Glomerular visceral epithelial cell (primary cell): ENCODE results near the gene THADA.

Experiments used
- DNase-seq: peaks from one replicate; pipeline ENCODE4 v3.0.0-alpha.2; 2016; ENCODE audit errors: extremely low spot score

THADA gene

DNA sequence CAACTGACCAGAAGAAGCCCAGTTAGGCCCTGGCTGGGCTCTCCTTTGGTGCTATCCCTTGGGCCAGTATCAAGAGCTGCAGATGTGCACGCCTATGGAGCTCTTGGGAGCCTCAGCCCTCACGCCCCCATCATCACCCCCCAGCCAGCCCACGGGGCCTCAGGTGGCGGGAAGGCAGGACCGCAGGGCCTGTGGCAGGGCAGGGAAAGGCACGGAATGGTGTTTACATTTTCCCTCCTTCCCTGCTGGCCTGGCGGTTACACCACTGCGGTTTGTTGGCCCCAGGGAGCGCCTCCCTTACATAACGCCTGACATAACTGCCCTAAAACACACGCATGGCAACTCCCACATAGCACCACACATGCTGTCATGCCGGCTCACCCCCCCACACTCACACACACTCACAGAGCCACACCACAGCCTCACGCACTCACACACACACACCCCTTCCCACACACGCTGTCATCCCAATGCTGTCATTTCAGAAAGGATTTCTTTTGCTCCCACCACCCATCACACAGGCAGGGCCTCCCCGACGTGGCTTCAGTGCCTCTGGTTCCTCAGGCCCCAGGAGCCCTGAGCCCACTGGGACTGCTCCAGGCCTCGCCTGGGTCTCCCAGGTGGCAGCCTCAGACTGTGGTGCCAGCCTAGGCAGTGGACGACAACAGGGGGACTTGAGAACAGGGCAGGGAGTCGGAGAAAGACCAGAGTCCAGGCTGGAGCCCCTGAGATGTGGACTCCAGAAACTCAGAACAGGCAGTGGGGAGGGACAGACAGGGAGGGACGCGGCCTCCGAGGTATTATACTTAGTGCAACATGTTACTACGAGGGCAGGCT lies 385.2 kb downstream of the THADA start:
- peak; percentile 63 for DNase-seq

DNA sequence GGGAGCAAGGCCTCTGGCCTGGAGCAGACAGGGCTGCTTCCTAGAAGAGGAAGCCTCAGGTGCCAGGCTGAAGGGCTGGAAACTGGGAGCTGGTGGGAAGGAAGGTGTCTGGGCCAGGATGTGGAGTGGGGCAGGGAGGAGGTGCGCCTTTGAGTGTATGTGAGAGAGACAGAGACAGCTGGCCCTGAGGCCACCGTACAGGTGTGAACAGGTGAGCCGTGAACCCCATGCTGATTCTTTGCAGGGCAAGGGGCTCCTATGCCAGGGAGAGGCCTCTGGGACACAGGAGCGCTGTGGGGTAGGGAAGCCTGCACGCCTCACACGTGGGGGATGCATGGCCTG lies 385.7 kb downstream of the THADA start:
- DNase-seq: no peak

DNA sequence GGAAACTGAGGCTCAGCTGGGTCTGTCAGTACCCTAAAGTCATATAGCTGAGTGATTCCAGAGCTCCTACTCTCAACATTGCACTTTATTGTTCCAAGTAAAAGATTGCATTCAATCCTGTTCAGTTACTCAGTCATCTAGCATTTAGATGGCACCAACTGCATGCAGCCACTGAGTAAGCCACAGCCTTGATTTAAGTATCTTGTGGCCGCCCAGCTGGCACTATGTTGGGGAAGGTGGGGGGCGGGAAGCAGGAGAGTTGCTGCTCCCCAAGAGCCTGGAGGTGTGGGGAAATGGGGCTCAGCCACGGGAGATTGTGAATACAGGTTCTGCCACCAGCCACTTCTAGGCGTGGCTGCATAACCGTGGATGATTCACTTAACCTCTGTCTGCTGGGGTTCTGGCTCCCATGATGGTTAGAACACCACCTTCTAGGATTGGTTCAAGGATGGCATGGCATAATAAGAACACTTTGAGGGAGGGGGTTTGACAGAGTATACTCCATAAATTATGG lies 386.6 kb downstream of the THADA start:
- no peak for DNase-seq

DNA sequence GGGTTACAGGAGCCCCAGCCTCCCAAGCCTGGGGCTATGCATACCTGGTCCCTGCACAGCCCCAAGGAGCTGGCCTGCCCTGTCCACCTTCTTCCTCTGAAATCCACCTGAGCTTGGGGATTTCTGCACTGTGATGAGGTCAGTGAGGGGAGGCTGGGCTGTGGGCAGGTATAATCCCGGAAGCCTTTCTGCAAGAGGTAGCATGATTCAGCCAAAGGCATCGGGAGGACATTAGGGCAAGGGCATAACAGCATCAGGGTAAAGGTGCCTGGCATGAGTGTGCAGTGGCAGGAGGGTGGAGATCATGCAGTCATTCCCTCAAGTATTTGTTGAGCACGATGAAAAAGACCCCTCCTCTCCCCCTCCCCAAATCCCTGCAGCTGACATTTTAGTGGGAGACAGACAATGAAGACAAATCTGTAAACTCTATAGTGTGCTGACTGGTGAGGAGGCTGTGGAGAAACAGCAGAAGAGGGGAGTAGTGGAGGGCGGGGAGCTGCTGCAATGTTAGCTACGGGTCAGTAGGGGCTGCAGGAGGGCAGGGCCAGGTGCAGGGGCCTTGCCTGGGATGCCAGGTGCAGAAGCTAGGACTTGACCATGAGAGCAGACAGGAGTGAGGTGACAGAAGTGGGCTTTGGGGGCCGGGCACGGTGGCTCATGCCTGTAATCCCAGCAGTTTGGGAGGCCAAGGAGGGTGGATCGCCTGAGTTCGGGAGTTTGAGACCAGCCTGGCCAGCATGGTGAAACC lies 388.1 kb downstream of the THADA start:
- no peak for DNase-seq

DNA sequence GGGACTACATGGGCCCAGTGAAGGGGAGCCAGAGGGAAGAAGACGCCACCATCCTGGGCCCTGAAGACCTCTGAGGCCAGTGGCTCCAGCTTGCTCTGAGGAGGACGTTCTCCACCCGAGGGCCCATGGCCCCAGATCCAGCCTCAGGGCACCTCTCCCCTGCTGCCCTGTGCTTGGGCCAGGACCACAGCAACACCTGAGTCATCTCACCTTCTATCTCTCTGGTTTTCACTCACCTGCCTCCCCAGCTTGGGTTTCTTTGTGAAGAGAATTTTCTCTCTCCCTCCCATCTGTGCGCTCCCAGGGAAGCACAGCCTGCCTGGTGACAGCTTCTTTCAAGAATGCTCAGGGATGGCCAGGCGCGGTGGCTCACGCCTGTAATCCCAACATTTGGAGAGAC lies 389.2 kb downstream of the THADA start:
- no peak for DNase-seq

DNA sequence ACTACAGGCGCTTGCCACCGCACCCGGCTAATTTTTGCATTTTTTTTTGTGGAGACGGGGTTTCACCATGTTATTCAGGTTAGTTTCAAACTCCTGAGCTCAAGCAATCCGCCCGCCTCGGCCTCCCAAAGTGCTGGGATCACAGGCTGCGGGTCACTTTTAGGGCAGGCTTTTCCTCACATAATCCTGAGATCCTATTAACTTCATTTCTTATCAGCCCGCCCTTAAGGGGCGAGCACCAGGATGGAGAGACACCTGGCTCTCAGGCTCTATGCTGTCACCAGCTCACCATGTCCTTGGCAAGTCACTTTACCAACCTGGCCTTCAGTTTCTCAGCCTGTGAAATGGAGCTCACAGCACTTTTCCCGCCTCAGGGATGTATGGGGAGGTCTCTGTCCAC lies 392.5 kb downstream of the THADA start:
- DNase-seq: no peak

DNA sequence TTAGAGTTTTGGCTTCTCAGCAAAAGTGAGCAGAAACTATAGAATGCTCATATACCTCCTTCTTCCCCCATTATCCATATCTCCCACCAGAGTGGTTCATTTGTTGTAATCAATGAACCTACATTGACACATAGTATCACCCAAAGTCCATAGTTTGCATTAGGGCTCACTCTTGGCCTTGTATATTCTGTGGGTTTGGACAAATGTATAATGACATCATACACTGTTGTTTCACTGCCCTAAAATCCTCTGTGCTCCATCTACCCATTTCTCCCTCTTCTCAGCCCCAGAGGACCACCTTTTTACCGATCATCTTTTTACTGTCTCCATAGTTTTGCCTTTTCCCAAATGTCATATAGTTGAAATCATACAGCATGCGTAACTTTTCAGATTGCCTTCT lies 393.5 kb downstream of the THADA start:
- no peak for DNase-seq

DNA sequence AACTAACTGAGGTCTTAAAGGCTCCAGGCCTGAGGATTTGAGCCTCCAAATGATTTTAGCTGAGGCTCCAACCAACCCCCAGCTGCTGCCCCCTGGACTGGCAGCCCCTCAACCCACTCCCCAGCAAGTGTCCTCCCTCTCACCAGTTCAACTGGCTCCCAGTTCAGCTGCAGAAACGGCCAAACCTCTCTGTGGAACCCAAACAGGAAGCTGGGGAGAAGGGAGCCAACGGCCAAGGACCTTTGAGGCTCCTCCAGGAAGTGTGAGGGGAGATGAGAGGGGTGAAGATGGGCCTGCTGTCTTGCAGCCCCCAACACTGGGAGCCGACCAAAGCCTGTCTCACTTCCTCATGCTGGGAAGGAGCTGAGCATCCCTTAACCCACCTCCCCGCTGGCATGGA lies 394.3 kb downstream of the THADA start:
- DNase-seq: no peak

DNA sequence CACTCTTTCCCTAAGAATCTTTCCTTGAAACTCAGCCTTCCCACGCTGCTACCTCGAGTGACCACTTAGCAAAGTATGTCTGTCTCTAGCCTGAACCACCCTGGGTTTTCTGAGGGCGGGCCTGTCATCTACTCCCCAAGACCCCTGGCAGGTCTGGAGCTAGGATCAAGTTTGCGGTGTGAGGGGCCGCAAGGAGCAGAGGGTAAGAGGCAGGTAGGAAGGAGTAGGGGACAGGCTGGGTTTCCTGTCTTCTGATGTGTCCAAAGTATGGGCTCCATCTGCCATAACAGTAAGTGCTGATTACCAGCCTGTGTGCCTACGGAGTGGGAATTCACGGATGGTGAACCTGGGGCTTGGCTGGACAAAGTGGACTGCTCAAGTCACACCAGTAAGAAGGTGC lies 394.8 kb downstream of the THADA start:
- no peak for DNase-seq

DNA sequence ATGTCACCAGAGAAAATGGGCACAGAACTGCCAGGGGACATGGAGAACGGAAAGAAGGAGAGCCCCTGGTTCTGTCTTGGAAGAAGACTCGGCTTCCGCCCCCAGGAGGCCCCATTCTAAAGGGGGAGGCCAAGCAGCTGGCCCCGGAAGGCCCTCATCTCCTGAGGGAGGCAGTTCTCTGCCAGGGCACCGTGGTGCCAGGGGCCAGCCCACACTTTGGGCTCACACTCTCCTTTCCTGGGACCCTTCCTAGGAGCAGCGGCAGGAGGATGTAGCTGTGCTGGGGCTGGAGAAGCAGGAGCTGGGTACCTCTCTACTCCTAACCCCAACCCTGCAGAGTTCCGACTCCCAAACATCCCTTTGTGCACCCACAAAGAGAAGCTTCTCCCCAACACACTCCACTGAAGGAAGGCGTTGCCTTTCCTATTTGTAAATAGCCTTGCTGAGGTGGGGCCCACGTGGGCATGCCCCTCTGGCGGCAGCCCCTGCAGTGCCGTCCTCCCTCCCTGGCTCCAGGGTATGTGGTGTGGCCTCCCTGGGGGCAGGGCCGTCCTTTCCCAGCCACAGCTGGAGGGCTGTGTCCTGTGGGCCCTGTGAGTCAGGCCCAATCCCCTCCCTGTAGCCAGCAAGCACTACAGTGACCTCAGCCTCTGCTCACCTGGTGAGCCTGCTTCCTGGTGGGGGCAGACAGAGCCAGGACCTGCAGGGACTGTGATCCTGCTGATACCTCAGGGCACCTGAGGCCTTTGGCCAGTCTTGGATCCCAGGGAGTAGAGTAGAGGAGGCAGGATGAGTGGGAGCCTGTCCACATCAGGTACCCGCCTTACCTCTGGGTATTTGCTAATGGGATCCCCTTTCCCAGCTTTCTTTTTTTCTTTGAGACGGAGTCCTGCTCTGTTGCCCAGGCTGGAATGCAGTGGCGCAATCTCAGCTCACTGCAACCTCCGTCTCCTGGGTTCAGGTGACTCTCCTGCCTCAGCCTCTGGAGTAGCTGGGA lies 396.0 kb downstream of the THADA start:
- peak; percentile 63 for DNase-seq

DNA sequence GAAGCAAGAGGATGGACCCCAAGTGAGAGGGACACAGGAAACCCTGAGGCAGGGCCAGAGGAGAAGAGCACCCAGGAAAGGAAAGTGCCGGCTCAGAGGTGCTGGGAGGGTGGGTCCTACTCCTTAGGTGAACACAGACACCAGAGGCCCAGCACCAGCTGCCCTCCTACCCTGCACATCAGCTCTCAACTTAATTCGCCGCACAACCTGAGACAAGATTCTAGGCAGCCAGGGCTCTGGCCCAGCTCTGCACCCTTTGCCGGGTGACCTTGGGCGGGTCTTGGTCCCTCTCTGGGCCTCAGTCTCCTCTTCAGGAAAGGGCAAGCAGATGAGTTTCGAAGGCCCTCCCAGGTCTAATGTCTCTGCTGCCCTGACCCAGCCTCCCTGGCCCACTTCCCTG lies 397.6 kb downstream of the THADA start:
- no peak for DNase-seq

DNA sequence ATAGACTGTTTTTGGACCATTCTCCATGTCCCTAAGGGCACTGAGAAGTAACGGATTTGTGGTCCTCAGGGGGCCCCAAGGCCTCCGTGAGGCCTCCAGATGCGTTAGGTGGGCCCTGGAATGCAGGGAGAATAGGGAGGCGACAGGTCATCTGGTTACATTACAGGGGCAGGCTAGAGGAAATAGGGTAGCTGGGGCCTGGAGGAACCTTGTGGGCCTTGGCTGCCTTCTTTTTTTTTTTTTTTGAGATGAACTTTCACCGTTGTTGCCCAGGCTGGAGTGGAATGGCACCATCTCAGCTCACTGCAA lies 398.3 kb downstream of the THADA start:
- no peak for DNase-seq

DNA sequence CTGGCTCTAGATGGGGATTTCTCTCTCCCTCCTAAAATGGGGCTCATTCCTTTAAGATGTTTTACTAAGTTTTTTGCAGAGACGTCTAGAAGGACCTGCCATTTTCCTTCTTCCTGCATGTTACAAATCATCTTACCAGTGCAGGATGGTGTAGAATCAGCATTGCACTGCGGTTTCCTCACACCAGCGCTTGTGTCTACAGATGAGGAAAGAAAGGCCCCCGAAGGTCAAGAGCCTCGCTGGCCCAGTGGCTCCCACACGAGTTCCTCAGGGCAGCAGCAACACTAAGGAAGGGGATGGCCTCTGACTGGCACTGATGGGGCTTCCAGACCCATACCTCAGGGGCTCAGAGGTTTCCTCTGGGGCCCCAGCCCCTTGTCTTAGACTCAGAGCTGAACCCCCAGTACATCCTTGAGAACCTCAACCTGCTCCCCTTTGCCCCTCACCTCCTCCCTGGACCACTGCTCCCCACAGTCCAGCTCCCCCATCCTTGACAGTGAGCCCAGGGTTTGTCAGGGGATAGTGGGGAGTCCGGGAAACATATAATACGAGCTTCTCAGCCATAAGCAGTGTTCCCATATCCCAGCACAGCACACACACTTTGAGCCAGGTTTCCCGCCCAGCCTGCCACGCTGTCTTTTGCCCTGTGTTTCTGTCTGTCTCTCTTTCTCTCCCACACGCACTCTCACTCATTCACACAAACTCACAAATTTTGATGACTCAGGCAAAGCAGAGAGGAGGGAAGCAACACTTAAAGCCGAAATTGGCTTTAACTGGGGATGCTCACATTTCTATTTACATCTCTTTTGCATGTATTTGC lies 398.9 kb downstream of the THADA start:
- DNase-seq: no peak

DNA sequence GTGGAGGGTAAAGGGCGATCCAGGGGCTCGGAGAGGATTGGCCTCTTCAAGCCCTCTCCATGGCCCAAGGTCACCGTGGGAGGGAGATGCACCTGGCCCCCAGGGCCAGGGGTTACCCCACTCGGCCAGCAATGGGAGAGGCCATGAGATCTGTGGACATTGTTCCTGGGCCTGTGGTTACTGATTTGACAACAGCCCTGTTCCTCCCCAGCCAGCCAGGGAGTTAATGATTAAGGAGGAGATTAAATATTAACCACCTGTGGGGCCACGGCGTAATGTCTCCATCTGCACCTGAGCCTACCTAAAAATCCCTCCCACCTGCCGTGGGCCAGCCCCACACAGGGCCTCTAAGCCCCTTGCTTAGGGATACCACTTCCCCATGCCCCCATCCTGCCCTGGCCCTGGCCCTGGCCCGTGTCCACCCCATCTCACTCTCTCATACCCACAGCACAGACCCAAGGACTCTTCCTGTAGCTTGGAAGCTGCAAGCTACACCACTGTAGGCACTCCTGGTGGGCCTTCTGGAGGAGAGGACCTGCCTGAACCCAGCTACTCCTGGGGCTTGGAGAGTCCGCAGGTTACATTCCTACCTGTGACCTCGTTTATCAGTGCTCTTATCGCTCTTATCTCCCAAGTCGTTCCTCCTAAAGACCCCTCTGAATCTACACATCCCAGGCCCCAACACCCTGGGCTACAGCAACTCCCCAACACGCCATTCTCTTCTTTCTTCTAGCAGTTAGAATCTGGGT lies 401.5 kb downstream of the THADA start:
- peak; percentile 82 for DNase-seq

DNA sequence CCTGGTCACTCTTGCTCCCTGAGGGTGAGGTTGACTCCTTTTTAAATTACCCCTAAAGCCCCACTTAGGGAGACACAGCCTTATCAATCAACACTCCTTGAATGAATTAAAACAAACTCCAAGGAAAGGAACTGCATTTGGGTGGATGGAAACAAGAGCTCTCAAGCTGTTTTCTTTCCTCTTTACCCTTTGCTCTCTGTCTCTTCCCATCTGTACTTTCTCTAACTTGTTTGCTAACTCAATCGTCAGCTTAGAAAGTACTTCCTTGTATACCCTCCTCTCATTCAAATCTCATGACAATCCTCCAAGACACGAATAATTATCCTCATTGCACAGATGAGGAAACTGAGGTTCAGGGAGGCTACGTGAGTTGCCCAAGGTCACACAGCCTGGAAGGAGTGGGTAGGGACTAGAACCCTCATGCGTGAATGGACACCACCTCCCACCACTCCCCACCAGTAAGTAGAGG lies 402.2 kb downstream of the THADA start:
- no peak for DNase-seq

DNA sequence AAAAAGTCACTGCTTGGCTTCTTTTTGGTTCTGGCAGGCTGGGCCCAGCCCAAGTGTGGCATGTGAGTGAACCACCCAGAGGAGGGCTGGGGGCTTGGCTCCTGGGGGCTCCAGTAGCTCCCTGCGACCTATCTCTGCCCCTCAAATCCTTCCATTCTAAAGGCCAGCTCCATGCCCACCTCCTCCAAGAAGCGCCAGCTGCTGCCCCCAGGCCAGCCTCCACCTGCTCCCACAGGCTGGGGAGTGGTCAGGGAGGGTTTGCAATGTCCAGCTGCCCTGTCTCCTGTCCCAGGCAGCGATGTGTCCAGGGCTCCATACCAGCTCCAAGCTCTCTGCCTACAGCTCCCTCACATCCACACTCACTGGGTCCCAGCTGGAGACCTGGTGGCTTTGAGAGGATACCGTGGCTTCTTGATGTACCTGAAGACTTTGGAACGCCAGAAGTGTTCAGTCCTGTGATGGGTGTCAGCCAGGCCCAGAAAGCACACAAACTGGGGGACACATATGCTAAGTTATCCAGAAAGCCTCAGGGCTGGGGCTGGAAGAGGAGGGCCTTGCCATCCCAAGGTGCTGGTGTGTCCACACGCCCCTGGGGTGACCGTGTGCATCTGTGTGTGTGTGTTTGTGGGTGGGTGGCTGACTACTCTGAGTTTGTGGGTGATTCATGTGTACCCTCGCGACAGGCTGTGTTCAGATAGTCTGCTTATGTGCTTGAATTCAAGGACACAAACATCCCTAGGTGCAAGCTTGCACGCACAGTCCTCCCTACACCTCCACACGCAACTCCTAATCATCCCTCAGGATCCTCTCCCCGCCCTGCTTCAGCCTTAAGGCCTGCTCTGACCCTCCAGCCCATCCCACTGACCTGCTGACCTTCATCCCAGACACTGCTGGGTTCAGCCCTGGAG lies 402.8 kb downstream of the THADA start:
- DNase-seq: no peak

DNA sequence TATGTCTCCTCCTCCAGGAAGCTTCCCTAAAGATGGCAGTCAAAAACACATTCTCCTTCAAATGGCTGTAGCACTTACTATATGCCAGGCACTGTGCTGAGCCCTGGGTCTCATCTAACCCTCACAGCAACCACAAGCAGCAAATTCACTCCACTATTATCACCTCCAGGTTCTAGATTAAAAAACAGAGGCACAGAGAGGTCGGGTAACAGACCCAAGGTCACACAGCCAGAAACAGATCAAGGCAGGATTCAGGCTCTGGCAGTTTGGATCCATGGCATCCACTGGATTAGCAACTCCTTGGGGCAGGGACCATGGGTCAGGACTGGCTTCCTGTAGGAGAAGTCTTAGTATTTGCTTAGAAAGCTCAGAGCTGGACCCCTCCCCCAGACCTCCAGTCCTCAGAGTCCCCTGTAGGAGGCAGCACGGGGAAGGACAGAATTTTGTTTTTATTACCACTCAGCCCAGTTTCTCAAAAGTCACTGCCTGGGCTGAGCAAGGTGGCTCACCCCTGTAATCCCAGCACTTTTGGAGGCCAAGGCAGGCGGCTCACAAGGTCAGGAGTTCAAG lies 403.8 kb downstream of the THADA start:
- no peak for DNase-seq

DNA sequence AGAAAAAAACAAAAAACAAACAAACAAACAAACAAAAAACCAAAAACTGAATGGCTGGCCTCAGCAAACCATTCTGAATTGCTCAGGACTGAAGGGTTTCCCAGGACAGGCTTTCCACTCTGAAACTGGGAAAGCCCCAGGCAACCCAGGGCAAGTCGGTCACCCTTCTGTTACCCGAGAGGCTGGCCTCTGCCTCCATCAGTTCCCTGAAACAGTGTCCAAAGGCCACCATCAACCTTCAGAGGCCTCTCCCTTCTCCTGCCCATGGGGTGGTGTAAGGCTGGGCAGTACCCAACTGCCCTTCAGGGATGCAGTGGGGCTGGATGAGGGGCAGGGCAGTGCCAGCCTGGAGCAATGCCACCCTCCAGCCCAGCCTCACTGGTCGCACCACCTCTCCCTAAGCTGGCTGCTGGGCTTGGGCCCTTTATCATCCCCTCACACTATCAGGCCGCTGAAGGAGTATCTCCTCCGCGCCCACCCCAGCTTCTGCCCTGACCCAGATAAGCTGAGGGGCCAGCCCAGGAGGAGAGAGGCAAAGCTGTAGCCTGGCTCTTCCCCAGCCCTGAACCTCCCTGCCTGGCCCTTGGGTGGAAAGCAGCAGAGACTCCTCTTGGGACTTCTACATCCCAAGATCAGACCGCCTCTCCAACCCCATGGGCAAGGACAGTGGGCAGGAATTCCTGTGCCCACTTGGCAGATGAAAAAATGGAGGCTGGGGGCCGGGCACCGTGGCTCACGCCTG lies 405.4 kb downstream of the THADA start:
- DNase-seq: no peak
